ENCODE measurements around the gene TCF20. TPM values are rescaled to one million over a fixed set of nuclear protein-coding genes. Genes with fewer than 3 reads are reported as not detected.

The TCF20 gene
- total RNA-seq, result 22.4 and 23.2 TPM in 2 replicates

GRCh38 chr22:42270510-42271190 is at the start of gene TCF20:
Gene TCF20, minus strand, starts transcription at chr22:42270653. Its CDS starts 55,348 bp downstream, at chr22:42215305.

Other genes with a start within 250 kb of the TCF20 start
- 39.2 and 40.7 TPM in 2 replicates for gene NAGA, start 199.8 kb downstream of the TCF20 start, total RNA-seq
- gene PHETA2, start 196.4 kb downstream of the TCF20 start, total RNA-seq, result 16.8 TPM in 2 replicates
- 2.7 and 4.2 TPM in 2 replicates for gene SMDT1, start 191.0 kb downstream of the TCF20 start, total RNA-seq
- 92.3 and 94.0 TPM in 2 replicates for gene NDUFA6, start 179.9 kb downstream of the TCF20 start, total RNA-seq
- 0.15 and 0.17 TPM in 2 replicates for gene CYP2D6, start 139.8 kb downstream of the TCF20 start, total RNA-seq
- not detected in 2 replicates for gene NFAM1, start 161.8 kb upstream of the TCF20 start, total RNA-seq
- gene RRP7A, start 249.1 kb upstream of the TCF20 start, total RNA-seq, result 30.6 and 37.3 TPM in 2 replicates

Data from bronchus fibroblast of lung (primary cell).